GM12801 (cell line): ENCODE data around the gene MEGF6.

Experiments used
- CTCF ChIP-seq: IDR thresholded peaks from one replicate; pipeline ENCODE4 v1.5.1; 2011; ENCODE audit warnings: control low read depth; ENCODE audit not compliant: insufficient read length; ENCODE audit errors: extremely low read depth

The MEGF6 gene

GRCh38 chr1:3552176-3552575 is 59.1 kb downstream of the MEGF6 start:
- no peak for TF ChIP-seq CTCF

DNA sequence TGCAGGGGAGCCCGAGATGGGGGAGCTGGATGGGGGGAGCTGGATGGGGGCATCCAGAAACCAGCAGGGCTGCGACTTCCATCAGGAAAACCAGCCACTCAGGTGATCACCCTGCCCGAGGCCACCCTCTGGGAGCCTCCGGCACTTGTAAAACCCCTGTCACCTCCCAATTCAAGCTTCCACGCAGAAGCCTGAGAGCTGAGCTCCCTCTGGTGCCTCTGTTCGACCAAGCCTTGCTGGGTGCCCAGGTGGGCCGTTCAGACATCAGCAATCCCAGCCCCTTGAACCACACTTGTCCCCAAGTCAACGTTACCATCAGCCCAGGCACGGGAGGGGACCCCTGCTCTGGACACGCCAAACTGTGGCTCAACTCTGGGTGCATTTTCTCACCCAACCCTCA is 59.6 kb downstream of the MEGF6 start:
- TF ChIP-seq CTCF: no peak

- no peak for TF ChIP-seq CTCF
Observed at GRCh38 chr1:3551290-3551678, 60.0 kb downstream of the MEGF6 start.

DNA sequence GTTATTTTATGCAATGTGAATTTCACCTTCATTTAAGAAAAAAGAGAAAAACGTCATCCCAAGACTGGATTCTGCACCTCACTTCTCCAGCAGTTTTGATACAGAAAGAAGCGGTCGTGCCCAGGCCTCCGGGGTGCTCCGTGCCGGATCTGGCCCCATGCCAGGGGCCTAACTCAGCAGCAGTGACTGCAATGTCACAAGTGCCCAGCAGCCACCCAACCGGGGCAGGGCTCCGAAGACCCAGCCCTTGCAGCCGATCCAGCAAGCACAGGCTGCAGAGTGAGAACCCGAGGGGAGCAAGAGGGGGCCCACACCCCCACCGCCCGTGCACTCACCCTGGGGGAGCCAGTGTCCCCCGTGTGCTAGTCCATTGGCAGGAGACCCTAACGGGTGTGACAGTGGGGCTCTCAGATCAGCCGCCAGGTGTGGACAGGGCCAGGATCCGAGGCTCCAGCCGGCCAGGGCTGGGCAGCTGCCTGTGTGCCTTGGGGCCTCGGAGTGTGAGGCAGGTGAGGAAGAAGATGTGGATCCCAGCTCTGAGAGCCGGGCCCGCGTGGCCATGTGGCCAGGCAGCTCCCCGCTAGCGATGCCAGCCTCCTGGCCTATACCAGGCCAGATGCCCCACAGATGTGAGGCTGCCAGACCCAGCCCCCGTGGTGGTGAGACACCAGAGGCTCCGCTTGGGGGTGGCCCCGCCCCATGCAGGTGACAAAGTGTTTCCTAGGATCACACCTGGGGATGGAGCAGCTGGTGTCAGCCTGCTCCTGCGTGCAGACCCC is 60.6 kb downstream of the MEGF6 start:
- TF ChIP-seq CTCF: no peak

DNA sequence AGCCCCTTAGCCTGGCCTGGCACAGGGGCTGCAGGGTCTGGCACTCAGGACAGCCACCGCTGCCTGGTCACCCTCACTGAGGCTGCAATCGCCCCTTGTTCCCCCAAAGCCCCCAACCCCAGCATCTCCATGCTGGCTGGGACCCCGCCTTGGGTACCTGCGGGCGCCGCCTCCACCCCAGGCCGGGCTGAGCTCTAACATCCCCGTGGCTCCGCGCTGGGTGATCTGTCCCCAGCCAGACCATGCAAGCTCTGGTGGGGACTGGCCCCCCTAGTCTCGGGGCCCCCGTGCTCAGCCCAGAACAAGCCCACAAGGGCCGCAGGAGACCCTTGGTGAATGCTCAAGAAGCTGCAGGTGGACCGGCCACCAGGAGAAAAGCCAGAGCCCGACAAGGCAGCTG is 62.4 kb downstream of the MEGF6 start:
- TF ChIP-seq CTCF: no peak

GRCh38 chr1:3548156-3548893 is 63.0 kb downstream of the MEGF6 start:
- no peak for TF ChIP-seq CTCF

GRCh38 chr1:3547055-3548005 is 64.0 kb downstream of the MEGF6 start:
- no peak for TF ChIP-seq CTCF
